Fibroblast of lung (primary cell): ENCODE results near the gene APOL2. TPM values are rescaled to one million over a fixed set of nuclear protein-coding genes. Genes with fewer than 3 reads are reported as not detected.

Source experiments
- DNase-seq, 2 donors: peaks; one replicate each; pipeline versions ENCODE4 v3.0.0 to v3.0.0-alpha.2; 2010; ENCODE audit warnings: low read depth in 2 of 2
- H2AFZ ChIP-seq: 2 replicates; pipeline ENCODE4 v1.5.1; 2012; ENCODE audit warnings: low read length, control low read depth, inconsistent platforms
- H3K27ac ChIP-seq: 2 replicates; pipeline ENCODE4 v1.5.1; 2011; ENCODE audit warnings: low read length, control low read depth; ENCODE audit not compliant: insufficient read depth
- H3K27me3 ChIP-seq: 2 replicates; pipeline ENCODE4 v1.5.1; 2011; ENCODE audit warnings: mild to moderate bottlenecking, low read length; ENCODE audit not compliant: control insufficient read depth, insufficient read depth
- H3K36me3 ChIP-seq: 2 replicates; pipeline ENCODE4 v1.5.1; 2011; ENCODE audit warnings: low read length; ENCODE audit not compliant: control insufficient read depth, insufficient read depth
- H3K4me1 ChIP-seq: 2 replicates; pipeline ENCODE4 v1.5.1; 2011; ENCODE audit warnings: low read length; ENCODE audit not compliant: control insufficient read depth, insufficient read depth; ENCODE audit errors: extremely low read depth
- H3K4me2 ChIP-seq: 2 replicates; pipeline ENCODE4 v1.5.1; 2011; ENCODE audit warnings: low read length, control low read depth; ENCODE audit not compliant: insufficient read depth; ENCODE audit errors: extremely low read depth
- H3K4me3 ChIP-seq, 4 experiments: fragments of 200-600 bp in 1 of 4; sonication (generic) in 1 of 4; replicated peaks in 1 of 4; 2 replicates each; pipeline ENCODE4 v1.5.1; 2011 to 2016; ENCODE audit warnings: low read length in 4 of 4, low read depth in 3 of 4, mild to moderate bottlenecking in 3 of 4, control low read depth in 2 of 4, inconsistent platforms in 1 of 4, mixed read lengths in 1 of 4; ENCODE audit not compliant: insufficient read depth in 1 of 4; ENCODE audit errors: control extremely low read depth in 1 of 4
- H3K79me2 ChIP-seq: 2 replicates; pipeline ENCODE4 v1.5.1; 2012; ENCODE audit warnings: mild to moderate bottlenecking, low read length, inconsistent platforms; ENCODE audit not compliant: control insufficient read depth, insufficient read depth
- H3K9ac ChIP-seq: 2 replicates; pipeline ENCODE4 v1.5.1; 2011; ENCODE audit warnings: mild to moderate bottlenecking, low read length, control low read depth; ENCODE audit not compliant: insufficient read depth
- H3K9me3 ChIP-seq: 2 replicates; pipeline ENCODE4 v1.5.1; 2012; ENCODE audit warnings: low read depth, low read length; ENCODE audit not compliant: control insufficient read depth, insufficient read depth
- H4K20me1 ChIP-seq: 2 replicates; pipeline ENCODE4 v1.5.1; 2011; ENCODE audit warnings: low read length; ENCODE audit not compliant: control insufficient read depth, insufficient read depth; ENCODE audit errors: extremely low read depth
- EZH2 ChIP-seq: IDR thresholded peaks from 2 replicates; pipeline ENCODE4 v1.5.1; 2012; ENCODE audit warnings: low read length, control low read depth, mild to moderate bottlenecking; ENCODE audit errors: missing control alignments
- polyA plus RNA-seq, 2 donors: library from polyadenylated mRNA; depleted of rRNA in 1 of 2; stranded (reverse) in 1 of 2; unstranded in 1 of 2; fragments of >200 nt; gene quantifications; 2 replicates each; pipeline ENCODE4 v1.2.1, GENCODE V29; 2011 to 2012; ENCODE audit warnings: missing spikeins in 1 of 2
- total RNA-seq: library from RNA; depleted of rRNA; stranded (reverse); fragments of >200 nt; gene quantifications from 2 replicates; pipeline ENCODE4 v1.2.1, GENCODE V29; 2014
- TF ChIP-seq, protein P1 (sequence below), 2 donors: IDR thresholded peaks in 1 of 2; conservative IDR thresholded peaks in 1 of 2; 1 replicate in 1 of 2; 2 replicates in 1 of 2; pipeline ENCODE4 v1.5.1; 2011 to 2012; ENCODE audit warnings: low read length in 2 of 2, control low read depth in 1 of 2, inconsistent platforms in 1 of 2, low read depth in 1 of 2, mild to moderate bottlenecking in 1 of 2

APOL2 gene
- total and polyA plus RNA-seq, 2 donors (not counting 1 experiment from before 2014, with no cell fraction given): 38.0 to 49.5 TPM

- Histone ChIP-seq H3K9me3 (no peaks in the 10 kb centered on the region), H3K36me3 (no peaks in the 10 kb centered on the region), H2AFZ (no peak overlapping the region), H3K27me3 (no peaks in the 10 kb centered on the region), H3K4me1 (peaks cover 7% of the 10 kb centered on the region), H3K79me2 (no peaks in the 10 kb centered on the region), H3K4me2 (no peak overlapping the region), H3K9ac (no peak overlapping the region), H4K20me1 (no peaks in the 10 kb centered on the region), H3K4me3 (no peak overlapping the region), H3K27ac (no peak overlapping the region)
- TF ChIP-seq, protein P1, sequence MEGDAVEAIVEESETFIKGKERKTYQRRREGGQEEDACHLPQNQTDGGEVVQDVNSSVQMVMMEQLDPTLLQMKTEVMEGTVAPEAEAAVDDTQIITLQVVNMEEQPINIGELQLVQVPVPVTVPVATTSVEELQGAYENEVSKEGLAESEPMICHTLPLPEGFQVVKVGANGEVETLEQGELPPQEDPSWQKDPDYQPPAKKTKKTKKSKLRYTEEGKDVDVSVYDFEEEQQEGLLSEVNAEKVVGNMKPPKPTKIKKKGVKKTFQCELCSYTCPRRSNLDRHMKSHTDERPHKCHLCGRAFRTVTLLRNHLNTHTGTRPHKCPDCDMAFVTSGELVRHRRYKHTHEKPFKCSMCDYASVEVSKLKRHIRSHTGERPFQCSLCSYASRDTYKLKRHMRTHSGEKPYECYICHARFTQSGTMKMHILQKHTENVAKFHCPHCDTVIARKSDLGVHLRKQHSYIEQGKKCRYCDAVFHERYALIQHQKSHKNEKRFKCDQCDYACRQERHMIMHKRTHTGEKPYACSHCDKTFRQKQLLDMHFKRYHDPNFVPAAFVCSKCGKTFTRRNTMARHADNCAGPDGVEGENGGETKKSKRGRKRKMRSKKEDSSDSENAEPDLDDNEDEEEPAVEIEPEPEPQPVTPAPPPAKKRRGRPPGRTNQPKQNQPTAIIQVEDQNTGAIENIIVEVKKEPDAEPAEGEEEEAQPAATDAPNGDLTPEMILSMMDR (conservative IDR thresholded peaks at IDR 0.05 in 1 of 2, IDR thresholded peaks at IDR 0.05 in 1 of 2; ENCODE audit: low read depth in 1 of 2, low read length in 2 of 2): no peak
- no peak for TF ChIP-seq EZH2
- DNase-seq: no peak
Observed at GRCh38 chr22:36196254-36197064, 42.9 kb downstream of the APOL2 start.

DNA sequence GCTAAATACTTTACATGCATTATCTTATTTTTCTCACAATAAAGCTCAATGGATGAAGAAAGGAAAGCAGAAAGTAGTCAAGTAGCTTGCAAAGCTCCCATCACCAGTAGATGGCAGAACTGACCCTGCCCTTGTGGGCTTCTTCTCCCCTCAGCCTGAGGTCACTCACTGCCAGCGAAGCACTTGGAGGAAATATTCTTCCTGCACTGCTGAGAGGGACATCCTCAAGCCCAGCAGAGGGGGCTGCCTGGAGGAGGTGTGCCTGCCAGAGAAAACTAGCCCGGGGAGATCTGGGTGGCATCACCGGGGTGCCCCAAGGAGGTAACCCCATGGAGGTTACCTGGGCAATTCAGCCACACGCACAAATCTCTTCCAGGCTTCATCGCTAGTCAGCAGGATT lies 44.4 kb downstream of the APOL2 start:
- no peak overlapping the region for H2AFZ ChIP-seq

DNA sequence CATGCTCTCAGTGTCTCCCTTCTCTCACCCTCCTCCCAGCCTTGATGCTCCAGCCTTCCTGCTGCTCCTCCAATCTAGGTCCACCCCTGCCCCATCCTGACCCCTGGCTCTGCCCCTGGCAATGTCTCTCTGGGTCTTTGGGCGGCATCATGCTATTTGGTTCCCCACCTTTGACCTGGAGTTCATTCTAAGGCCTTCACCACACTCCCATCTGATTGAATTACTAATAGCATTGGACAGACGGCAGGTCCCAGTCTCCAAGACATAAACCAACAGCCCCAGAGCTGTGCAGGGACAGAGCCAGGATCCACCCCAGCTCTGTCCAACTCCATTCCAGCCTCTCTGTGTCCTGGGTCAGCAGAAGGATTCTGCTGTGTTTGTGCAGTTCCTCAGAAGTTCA lies 44.9 kb downstream of the APOL2 start:
- Histone ChIP-seq H3K36me3 (no peaks in the 10 kb centered on the region), H3K4me2 (no peak overlapping the region), H3K9ac (no peak overlapping the region), H3K4me1 (peaks cover 9% of the 10 kb centered on the region), H3K27ac (no peak overlapping the region), H3K27me3 (no peaks in the 10 kb centered on the region), H4K20me1 (no peaks in the 10 kb centered on the region), H2AFZ (no peak overlapping the region), H3K9me3 (no peaks in the 10 kb centered on the region), H3K79me2 (no peaks in the 10 kb centered on the region), H3K4me3 (no peak overlapping the region)
- no peak for TF ChIP-seq EZH2
- TF ChIP-seq, protein P1 (conservative IDR thresholded peaks at IDR 0.05 in 1 of 2, IDR thresholded peaks at IDR 0.05 in 1 of 2; ENCODE audit: low read depth in 1 of 2, low read length in 2 of 2): no peak
- DNase-seq: no peak

More for the DNA sequence above, 44.4 kb downstream of the APOL2 start:
- H4K20me1 ChIP-seq: no peaks in the 10 kb centered on the region
- TF ChIP-seq, protein P1 (conservative IDR thresholded peaks at IDR 0.05 in 1 of 2, IDR thresholded peaks at IDR 0.05 in 1 of 2; ENCODE audit: low read depth in 1 of 2, low read length in 2 of 2): peak; percentile 79 to 89
- no peak for TF ChIP-seq EZH2
- H3K36me3 ChIP-seq: no peaks in the 10 kb centered on the region
- no peak overlapping the region for H3K4me3 ChIP-seq
- peak; percentile 65 to 83 for DNase-seq
- no peaks in the 10 kb centered on the region for H3K79me2 ChIP-seq
- H3K27me3 ChIP-seq: no peaks in the 10 kb centered on the region
- H3K9ac ChIP-seq: no peak overlapping the region
- H3K4me1 ChIP-seq: peaks cover 9% of the 10 kb centered on the region
- no peak overlapping the region for H3K4me2 ChIP-seq
- no peak overlapping the region for H3K27ac ChIP-seq
- H3K9me3 ChIP-seq: no peaks in the 10 kb centered on the region
